PC-3 (cell line): ENCODE data around the gene ANO7.

ENCODE experiments used
- CTCF ChIP-seq: fragments of 300-600 bp; sonication (generic); conservative IDR thresholded peaks from 2 replicates; pipeline ENCODE4 v1.5.1; 2017; ENCODE audit warnings: antibody characterized with exemption, low read depth, mild to moderate bottlenecking, low read length
- EZH2 ChIP-seq: fragments of 300-600 bp; sonication (generic); IDR thresholded peaks from one replicate; pipeline ENCODE4 v1.6.1; 2017; ENCODE audit warnings: antibody characterized with exemption, mild to moderate bottlenecking, low read length; ENCODE audit not compliant: unreplicated experiment

- no peak for TF ChIP-seq CTCF
- TF ChIP-seq EZH2: no peak
These were observed 797 bp downstream of the ANO7 start for GRCh38 chr2:241189093-241189855.
